ENCODE measurements around the gene HRAS.

GRCh38 chr11:490930-491260 is 44.5 kb downstream of the HRAS start:
- TF ChIP-seq POLR2AphosphoS5 (IDR thresholded peaks at IDR 0.05) (no peak), CTCF (IDR thresholded peaks at IDR 0.05) (no peak), POLR2A (IDR thresholded peaks at IDR 0.05) (no peak), EP300 (IDR thresholded peaks at IDR 0.05) (no peak)

All from stomach (tissue), 4 donors.